Measurements from ENCODE around the gene TYRP1. TPM values are rescaled to one million over a fixed set of nuclear protein-coding genes. Genes with fewer than 3 reads are reported as not detected.

TYRP1 gene
- total RNA-seq, 2 donors from 2014 or later: not detected

DNA sequence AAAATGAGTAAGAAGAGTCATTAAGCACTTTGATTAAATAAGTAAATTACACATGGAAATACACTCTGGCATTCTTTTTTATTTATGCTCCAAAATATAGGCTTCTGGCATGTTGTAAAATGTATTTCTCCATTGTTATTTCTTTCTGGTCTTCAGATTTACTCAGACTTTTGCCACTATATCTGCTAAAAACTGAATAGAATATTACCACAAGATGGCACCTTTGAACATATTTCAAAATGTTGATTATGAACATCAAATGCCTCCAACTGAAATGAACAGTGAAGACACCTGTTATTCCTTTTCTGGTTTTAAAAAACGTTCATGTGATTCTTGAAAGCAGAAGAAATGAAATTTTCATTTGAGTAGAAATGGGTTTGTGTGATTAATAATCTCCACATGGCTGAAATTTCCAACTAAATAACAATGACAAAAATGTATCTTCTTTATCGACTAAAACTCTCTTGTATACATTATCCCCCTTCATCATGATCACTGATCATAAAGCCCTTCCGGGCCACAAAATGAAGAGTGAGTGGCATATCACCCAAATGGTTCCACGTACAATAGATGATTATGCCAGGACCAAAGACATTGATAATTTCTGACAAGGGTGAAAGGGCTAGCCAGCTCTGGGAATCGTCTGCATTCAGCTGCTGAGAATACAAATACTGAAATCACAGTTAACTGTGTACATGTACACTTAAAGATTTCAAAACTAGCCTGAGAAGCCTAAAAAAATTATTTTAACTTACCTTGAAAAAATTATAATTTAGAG is 23.8 kb downstream of the TYRP1 start:
- TF ChIP-seq POLR2A (IDR thresholded peaks at IDR 0.05) (no peak), CTCF (IDR thresholded peaks at IDR 0.05) (peak in 2 of 7 experiments; percentile 4 to 7)
- 41 to 45% methylated on average over 5 of the region's 5 CpGs for WGBS, 2 donors
- ATAC-seq: no peak
- H3K27me3 ChIP-seq: no peaks in the 10 kb centered on the region
- DNase-seq: no peak
- H3K36me3 ChIP-seq (replicated peaks in 1 of 2; ENCODE audit: insufficient read depth in 1 of 2, low read depth in 2 of 2): no peaks in the 10 kb centered on the region
- H3K4me1 ChIP-seq: no peaks in the 10 kb centered on the region
- H3K4me3 ChIP-seq: no peak overlapping the region
- no peaks in the 10 kb centered on the region for H3K9me3 ChIP-seq
- H3K27ac ChIP-seq: no peak overlapping the region
- intact Hi-C loops (cut with DNase I): loop anchor here (10.0 kb wide), 1 partner anchor 368 kb away; no protein-coding TSS in a partner anchor

- 66 to 69% methylated on average over 1 of the region's 1 CpG for whole genome bisulfite sequencing, 2 donors
- TF ChIP-seq CTCF (IDR thresholded peaks at IDR 0.05): no peak
- TF ChIP-seq POLR2A (IDR thresholded peaks at IDR 0.05): no peak
- intact Hi-C loops (cut with DNase I): loop anchor here (10.0 kb wide), 1 partner anchor 367 kb away; no protein-coding TSS in a partner anchor
- Histone ChIP-seq H3K9me3 (no peaks in the 10 kb centered on the region), H3K27ac (no peak overlapping the region), H3K4me3 (no peak overlapping the region), H3K36me3 (replicated peaks in 1 of 2; ENCODE audit: insufficient read depth in 1 of 2, low read depth in 2 of 2) (no peaks in the 10 kb centered on the region), H3K4me1 (no peaks in the 10 kb centered on the region), H3K27me3 (no peaks in the 10 kb centered on the region)
- ATAC-seq (no peak), DNase-seq (no peak)
Observed at GRCh38 chr9:12717907-12718306, 24.7 kb downstream of the TYRP1 start.

DNA sequence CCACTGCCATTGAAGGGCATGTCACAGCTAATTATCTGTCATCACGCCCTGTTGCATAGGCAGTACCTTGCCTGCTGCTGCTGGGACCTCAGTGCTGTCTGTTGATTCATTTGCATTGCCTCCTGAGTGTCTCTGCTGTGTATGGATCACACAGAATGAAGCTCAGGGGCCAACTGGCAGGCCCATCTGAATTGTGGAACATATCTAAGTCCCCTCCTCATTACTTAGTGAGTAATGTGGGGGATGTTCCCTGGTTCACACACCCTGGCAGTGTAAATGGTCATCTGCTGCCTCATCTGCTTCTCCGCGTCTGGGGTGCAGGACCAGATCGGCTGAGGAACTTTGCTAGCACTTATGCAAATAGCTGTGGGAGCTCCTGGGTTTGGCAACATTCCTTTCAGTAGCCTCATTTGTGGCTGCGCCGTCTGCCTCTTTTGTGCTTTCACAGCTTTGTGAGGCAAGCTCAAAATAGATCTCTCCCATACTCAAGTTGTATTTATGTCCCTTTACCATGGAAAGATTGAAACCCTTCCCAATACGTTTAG is 25.4 kb downstream of the TYRP1 start:
- DNase-seq (no peak), ATAC-seq (no peak)
- Histone ChIP-seq H3K4me1 (no peaks in the 10 kb centered on the region), H3K4me3 (no peak overlapping the region), H3K36me3 (replicated peaks in 1 of 2; ENCODE audit: insufficient read depth in 1 of 2, low read depth in 2 of 2) (no peaks in the 10 kb centered on the region), H3K27me3 (no peaks in the 10 kb centered on the region), H3K9me3 (no peaks in the 10 kb centered on the region), H3K27ac (no peak overlapping the region)
- TF ChIP-seq CTCF (IDR thresholded peaks at IDR 0.05) (no peak), POLR2A (IDR thresholded peaks at IDR 0.05) (no peak)
- WGBS, 2 donors: 51 to 66% methylated on average over 6 to 7 of the region's 7 CpGs
- intact Hi-C loops (cut with DNase I): loop anchor here (10.0 kb wide), 1 partner anchor 366 kb away; no protein-coding TSS in a partner anchor

GRCh38 chr9:12719431-12719830 is 26.2 kb downstream of the TYRP1 start:
- no peaks in the 10 kb centered on the region for H3K4me1 ChIP-seq
- WGBS, 2 donors: 6% methylated on average over 1 of the region's 1 CpG
- H3K27me3 ChIP-seq: no peaks in the 10 kb centered on the region
- H3K27ac ChIP-seq: no peak overlapping the region
- H3K4me3 ChIP-seq: no peak overlapping the region
- no peaks in the 10 kb centered on the region for H3K36me3 ChIP-seq (replicated peaks in 1 of 2; ENCODE audit: insufficient read depth in 1 of 2, low read depth in 2 of 2)
- peak; percentile 53 for ATAC-seq
- intact Hi-C loops (cut with DNase I): loop anchor here (10.0 kb wide), 1 partner anchor 365 kb away; no protein-coding TSS in a partner anchor
- TF ChIP-seq CTCF (IDR thresholded peaks at IDR 0.05) (peak in 6 of 7 experiments; percentile 27 to 63 (median 56)), POLR2A (IDR thresholded peaks at IDR 0.05) (no peak)
- no peaks in the 10 kb centered on the region for H3K9me3 ChIP-seq
- DNase-seq: no peak

Measured in body of pancreas (tissue), 4 donors.